ENCODE results near the gene OAT. TPM values are rescaled to one million over a fixed set of nuclear protein-coding genes. Genes with fewer than 3 reads are reported as not detected.

Gene OAT
- polyA plus RNA-seq, 1 of the 3 experiments (the other 2 are of a cell fraction) = 65.7 TPM

GRCh38 chr10:124388476-124388822 is 30.3 kb downstream of the OAT start (continued):
- TF ChIP-seq RFX5 (IDR thresholded peaks at IDR 0.05; ENCODE audit: low read length) = no peak

- TF ChIP-seq ELF1 (IDR thresholded peaks at IDR 0.05) (no peak), RAD21 (IDR thresholded peaks at IDR 0.05; ENCODE audit: low read length) (no peak), CTCF (IDR thresholded peaks at IDR 0.05) (peak; percentile 10; the same call in 1 of the 2 replicates)
- 65% methylated on average over 8 of the region's 10 CpGs for WGBS (ENCODE audit: low lambda C conversion rate)
- no peaks in the 10 kb centered on the region for H4K20me1 ChIP-seq (ENCODE audit: insufficient read depth)
- no peaks in the 10 kb centered on the region for H3K79me2 ChIP-seq (ENCODE audit: insufficient read depth)
- H3F3A ChIP-seq (replicated peaks; ENCODE audit: insufficient read depth) = no peaks in the 10 kb centered on the region
- ChIA-PET POLR2A (no interaction called here), CTCF (interaction anchor here (0.7 to 20.8 kb wide), 7 partner anchors 8 to 390 kb away, joined by 3 to 520 read pairs (median 3); no protein-coding TSS in a partner anchor)
- H3K4me1 ChIP-seq (ENCODE audit: control insufficient read depth in 1 of 2, insufficient read depth in 2 of 2, low read depth in 1 of 2, low read length in 1 of 2) = peaks cover 0 to 6% of the 10 kb centered on the region in 2 experiments; a peak in 1 of 4 replicates
- no peaks in the 10 kb centered on the region for H3K9me2 ChIP-seq
- no peak overlapping the region for H3K4me2 ChIP-seq
- no peak overlapping the region for H3K27ac ChIP-seq (ENCODE audit: low read depth in 2 of 2, low read length in 1 of 2)
- H3K9ac ChIP-seq = no peak overlapping the region
- no peaks in the 10 kb centered on the region for H3K27me3 ChIP-seq (ENCODE audit: insufficient read depth)
- no peaks in the 10 kb centered on the region for H3K9me3 ChIP-seq
- H2AFZ ChIP-seq (ENCODE audit: low read depth) = no peak overlapping the region
- DNase-seq = peak; percentile 66
- no peaks in the 10 kb centered on the region for H3K36me3 ChIP-seq (replicated peaks in 1 of 2; ENCODE audit: control insufficient read depth in 1 of 2, insufficient read depth in 2 of 2, low read length in 1 of 2)
- no peak overlapping the region for H3K4me3 ChIP-seq (ENCODE audit: low read depth in 2 of 2, low read length in 1 of 2)
These were observed 31.4 kb downstream of the OAT start for GRCh38 chr10:124387078-124387874.

DNA sequence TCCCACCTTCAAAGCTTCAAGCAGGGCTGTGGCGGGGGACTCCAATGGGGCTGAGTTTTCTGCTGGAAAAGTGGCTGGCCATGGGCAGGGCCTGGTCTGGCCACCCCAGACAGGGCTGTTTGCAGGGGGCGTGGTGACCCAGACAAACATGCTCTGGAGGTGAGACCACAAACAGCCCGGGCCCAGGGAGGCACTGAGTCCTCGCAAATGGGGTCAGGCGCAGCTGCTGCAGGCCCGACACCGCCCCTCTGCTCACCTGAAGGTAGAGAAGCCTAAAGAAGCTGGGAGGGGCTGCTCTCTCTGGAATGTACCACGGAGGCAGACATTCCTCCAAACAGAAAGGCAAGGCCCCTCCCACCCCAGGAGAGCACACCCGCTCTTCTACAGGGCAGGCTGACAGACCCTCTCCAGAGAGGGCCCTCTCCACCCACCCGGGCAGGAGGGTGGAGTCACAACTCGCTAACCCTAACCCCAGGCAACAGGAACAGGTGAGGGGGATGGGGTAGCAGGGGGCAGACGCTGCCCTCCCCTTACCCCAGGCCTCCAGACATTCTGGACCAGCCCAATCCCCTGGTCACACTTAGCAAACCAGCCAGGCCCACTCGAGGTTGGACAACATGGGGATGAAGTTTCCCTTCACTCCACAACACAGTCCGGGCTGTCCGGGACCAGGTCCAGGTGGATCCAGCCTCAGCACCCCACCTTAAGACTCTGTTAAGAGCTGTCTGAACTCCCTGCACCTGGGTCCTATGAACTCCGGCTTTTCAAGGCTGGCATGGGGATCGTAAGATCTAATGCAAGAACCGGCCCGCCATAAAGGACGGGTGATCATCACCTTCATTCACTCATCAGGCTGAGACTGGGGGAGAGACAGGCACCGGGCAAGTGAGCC is 32.3 kb downstream of the OAT start:
- no peak overlapping the region for H3K27ac ChIP-seq (ENCODE audit: low read depth in 2 of 2, low read length in 1 of 2)
- no peak overlapping the region for H3K4me3 ChIP-seq (ENCODE audit: low read depth in 2 of 2, low read length in 1 of 2)
- CTCF ChIA-PET = interaction anchor here (0.7 to 20.8 kb wide), 4 partner anchors 17 to 389 kb away, joined by 3 to 520 read pairs (median 3); no protein-coding TSS in a partner anchor
- no peaks in the 10 kb centered on the region for H4K20me1 ChIP-seq (ENCODE audit: insufficient read depth)
- H3K79me2 ChIP-seq (ENCODE audit: insufficient read depth) = no peaks in the 10 kb centered on the region
- DNase-seq = peak; percentile 11
- H3K27me3 ChIP-seq (ENCODE audit: insufficient read depth) = no peaks in the 10 kb centered on the region
- TF ChIP-seq RFX5 (IDR thresholded peaks at IDR 0.05; ENCODE audit: low read length) (no peak), EP300 (IDR thresholded peaks at IDR 0.05; ENCODE audit: borderline replicate concordance in 1 of 2, low read depth in 1 of 2, low read length in 1 of 2) (no peak), TEAD4 (IDR thresholded peaks at IDR 0.05; ENCODE audit: borderline replicate concordance, insufficient read depth) (no peak), RAD21 (IDR thresholded peaks at IDR 0.05; ENCODE audit: low read length) (no peak)
- no peaks in the 10 kb centered on the region for H3K36me3 ChIP-seq (replicated peaks in 1 of 2; ENCODE audit: control insufficient read depth in 1 of 2, insufficient read depth in 2 of 2, low read length in 1 of 2)
- no peaks in the 10 kb centered on the region for H3K9me2 ChIP-seq
- no peak overlapping the region for H3K4me2 ChIP-seq
- H2AFZ ChIP-seq (ENCODE audit: low read depth) = no peak overlapping the region
- no peaks in the 10 kb centered on the region for H3F3A ChIP-seq (replicated peaks; ENCODE audit: insufficient read depth)
- 89% methylated on average over 14 of the region's 21 CpGs for WGBS (ENCODE audit: low lambda C conversion rate)
- no peaks in the 10 kb centered on the region for H3K9me3 ChIP-seq
- peaks cover 0 to 6% of the 10 kb centered on the region in 2 experiments; a peak in 1 of 4 replicates for H3K4me1 ChIP-seq (ENCODE audit: control insufficient read depth in 1 of 2, insufficient read depth in 2 of 2, low read depth in 1 of 2, low read length in 1 of 2)
- POLR2A ChIA-PET = no interaction called here
- H3K9ac ChIP-seq = no peak overlapping the region

Data from SK-N-SH (cell line).